ENCODE results near the gene CCDC187. TPM values are rescaled to one million over a fixed set of nuclear protein-coding genes. Genes with fewer than 3 reads are reported as not detected.

Gene CCDC187
- total and polyA plus RNA-seq, 2 of the 4 experiments (the other 2 are of a cell fraction), result not detected

DNA sequence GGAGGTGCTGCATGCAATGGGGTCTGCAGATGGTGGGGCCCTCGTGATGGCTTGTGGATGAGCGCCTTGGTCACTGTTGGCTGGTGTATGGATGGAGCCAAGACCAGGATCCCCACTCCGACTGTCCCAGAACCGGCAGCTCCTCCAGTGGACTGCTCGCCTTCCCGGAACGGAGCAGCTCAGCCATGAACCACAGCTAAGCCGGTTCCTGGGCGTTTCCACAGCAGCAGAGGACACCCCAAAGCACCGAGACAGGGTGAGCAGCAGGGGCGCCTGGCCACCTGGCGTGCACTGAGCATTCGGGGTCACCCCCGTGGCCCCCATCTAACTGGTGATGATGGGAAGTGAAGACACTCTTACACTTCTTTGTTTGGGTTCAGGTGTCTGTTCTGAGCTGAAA lies 26.1 kb downstream of the CCDC187 start:
- in situ Hi-C loops (cut with MboI; ENCODE audit: low sequenced_read_pairs), result loop anchor here (10.0 kb wide), 1 partner anchor 113 kb away; no protein-coding TSS in a partner anchor
- no peak overlapping the region for H2BK15ac ChIP-seq (ENCODE audit: low read depth, low read length)
- 91% methylated on average over 6 of the region's 14 CpGs; no CpG with 5 or more reads in 1 of the 2 experiments for WGBS, 2 experiments (ENCODE audit: extremely low coverage in 2 of 2, insufficient read length in 1 of 2)
- CTCF ChIA-PET, result no interaction called here
- H3K4me3 ChIP-seq (ENCODE audit: insufficient read depth, low read depth, low read length), result no peak overlapping the region
- no peaks in the 10 kb centered on the region for H3K4me1 ChIP-seq (ENCODE audit: control insufficient read depth, insufficient read depth, low read length)
- H2AK9ac ChIP-seq (replicated peaks; ENCODE audit: low read depth, low read length, poor library complexity), result no peak overlapping the region
- no peaks in the 10 kb centered on the region for H3K36me3 ChIP-seq (ENCODE audit: control insufficient read depth, insufficient read depth, low read length)
- intact Hi-C loops (cut with micrococcal nuclease), result no loop called here
- no peak overlapping the region for H3K14ac ChIP-seq (replicated peaks; ENCODE audit: low read depth, low read length)
- H4K5ac ChIP-seq (ENCODE audit: low read depth, low read length), result no peak overlapping the region
- no peak overlapping the region for H3K23ac ChIP-seq (ENCODE audit: low read depth, low read length)
- H2BK5ac ChIP-seq (ENCODE audit: low read depth, low read length, poor library complexity, severe bottlenecking), result no peak overlapping the region
- no peak overlapping the region for H3K27ac ChIP-seq (ENCODE audit: insufficient read depth, low read length)
- ATAC-seq (ENCODE audit: low read depth) (no peak), DNase-seq (no peak)
- POLR2A ChIA-PET (ENCODE audit: unreplicated experiment), result no interaction called here
- H3K9me1 ChIP-seq (ENCODE audit: insufficient read depth, low read length), result no peaks in the 10 kb centered on the region
- TF ChIP-seq MXI1 (IDR thresholded peaks at IDR 0.05; ENCODE audit: borderline replicate concordance, low read depth, low read length) (no peak), MAFK (IDR thresholded peaks at IDR 0.05; ENCODE audit: low read depth, low read length) (no peak), RFX5 (IDR thresholded peaks at IDR 0.05; ENCODE audit: low read depth, low read length) (no peak), CEBPB (IDR thresholded peaks at IDR 0.05; ENCODE audit: low read depth, low read length) (no peak), RAD21 (IDR thresholded peaks at IDR 0.05; ENCODE audit: low read length) (no peak), RCOR1 (IDR thresholded peaks at IDR 0.05; ENCODE audit: insufficient replicate concordance, low read length) (no peak), FOS (IDR thresholded peaks at IDR 0.05; ENCODE audit: low read depth, low read length) (no peak)
- TF ChIP-seq, protein P1, sequence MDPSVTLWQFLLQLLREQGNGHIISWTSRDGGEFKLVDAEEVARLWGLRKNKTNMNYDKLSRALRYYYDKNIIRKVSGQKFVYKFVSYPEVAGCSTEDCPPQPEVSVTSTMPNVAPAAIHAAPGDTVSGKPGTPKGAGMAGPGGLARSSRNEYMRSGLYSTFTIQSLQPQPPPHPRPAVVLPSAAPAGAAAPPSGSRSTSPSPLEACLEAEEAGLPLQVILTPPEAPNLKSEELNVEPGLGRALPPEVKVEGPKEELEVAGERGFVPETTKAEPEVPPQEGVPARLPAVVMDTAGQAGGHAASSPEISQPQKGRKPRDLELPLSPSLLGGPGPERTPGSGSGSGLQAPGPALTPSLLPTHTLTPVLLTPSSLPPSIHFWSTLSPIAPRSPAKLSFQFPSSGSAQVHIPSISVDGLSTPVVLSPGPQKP (IDR thresholded peaks at IDR 0.05; ENCODE audit: borderline replicate concordance, low read depth, low read length), result no peak
- H2AFZ ChIP-seq (replicated peaks; ENCODE audit: low read length, poor library complexity), result no peak overlapping the region
- H2BK120ac ChIP-seq (ENCODE audit: low read depth, low read length), result no peak overlapping the region
- BruUV-seq (replicated peaks), result no TSS peak
- no peaks in the 10 kb centered on the region for H3K79me1 ChIP-seq (ENCODE audit: low read depth in 1 of 2, low read length in 2 of 2)
- H3K4me2 ChIP-seq (ENCODE audit: low read depth, low read length), result no peak overlapping the region
- H3K18ac ChIP-seq (ENCODE audit: low read depth, low read length), result no peak overlapping the region
- dilution Hi-C loops (cut with HindIII; ENCODE audit: low sequenced_read_pairs, unreplicated experiment), result no loop called here
- H3K9me3 ChIP-seq (ENCODE audit: control insufficient read depth, insufficient read depth, low read length), result peaks cover 4% of the 10 kb centered on the region
- no peak overlapping the region for H3K4ac ChIP-seq (ENCODE audit: low read depth, low read length)
- peaks cover 57% of the 10 kb centered on the region for H3K27me3 ChIP-seq (ENCODE audit: control insufficient read depth, insufficient read depth, low read length)
- no peak overlapping the region for H3K9ac ChIP-seq (ENCODE audit: low read depth, low read length)
- no peak overlapping the region for H4K8ac ChIP-seq (ENCODE audit: low read depth in 2 of 2, low read length in 2 of 2)
- no peak overlapping the region for H2BK20ac ChIP-seq (ENCODE audit: low read depth, low read length)
- no peaks in the 10 kb centered on the region for H4K20me1 ChIP-seq (ENCODE audit: insufficient read depth, low read length)
- no peak overlapping the region for H2AK5ac ChIP-seq (ENCODE audit: low read depth, low read length)
- H3K56ac ChIP-seq (ENCODE audit: extremely low read depth, insufficient read depth, low read length), result no peak overlapping the region
- no peak overlapping the region for H4K91ac ChIP-seq (ENCODE audit: insufficient read depth, low read depth, low read length)
